Epithelial cell of proximal tubule (primary cell): ENCODE measurements around the gene ACO2. TPM values are rescaled to one million over a fixed set of nuclear protein-coding genes. Genes with fewer than 3 reads are reported as not detected.
"Not testable (repeated sequence)": the region's sequence is repeated elsewhere in the genome, so short reads cannot be mapped to it uniquely, and the experiment has no call there.

ENCODE experiments used
- DNase-seq: peaks from one replicate; pipeline ENCODE4 v3.0.0-alpha.2; 2011; ENCODE audit warnings: low read depth
- H3K4me3 ChIP-seq: 2 replicates; pipeline ENCODE4 v1.5.1; 2011; ENCODE audit warnings: low read depth, mild to moderate bottlenecking, low read length
- CTCF ChIP-seq: conservative IDR thresholded peaks from 2 replicates; pipeline ENCODE4 v1.5.1; 2012; ENCODE audit warnings: low read depth, mild to moderate bottlenecking, low read length
- total RNA-seq: library from RNA; depleted of rRNA; stranded (reverse); fragments of >200 nt; gene quantifications from 2 replicates; pipeline ENCODE4 v1.2.3, GENCODE V29; 2015

ACO2 gene
- total RNA-seq, 1 donor from 2014 or later = 58.8 TPM

- H3K4me3 ChIP-seq = no peak overlapping the region
- TF ChIP-seq CTCF = no peak
- DNase-seq = no peak
These were observed 87.6 kb downstream of the ACO2 start for GRCh38 chr22:41556561-41556960.

- DNase-seq = no peak
These were observed 88.7 kb downstream of the ACO2 start for GRCh38 chr22:41557401-41558240.

GRCh38 chr22:41558241-41558630, 89.3 kb downstream of the ACO2 start:
- DNase-seq, H3K4me3 ChIP-seq: not testable (repeated sequence)

More at GRCh38 chr22:41557401-41558240, 88.7 kb downstream of the ACO2 start:
- no peak for TF ChIP-seq CTCF
- no peak overlapping the region for H3K4me3 ChIP-seq

GRCh38 chr22:41560095-41560471, 91.2 kb downstream of the ACO2 start:
- no peak for TF ChIP-seq CTCF
- no peak for DNase-seq

GRCh38 chr22:41561335-41561734, 92.4 kb downstream of the ACO2 start:
- peak overlapping the region; percentile 55 for H3K4me3 ChIP-seq
- no peak for DNase-seq
- TF ChIP-seq CTCF = no peak

More at GRCh38 chr22:41560095-41560471, 91.2 kb downstream of the ACO2 start:
- no peak overlapping the region for H3K4me3 ChIP-seq

- DNase-seq = no peak
- peak overlapping the region; percentile 55 for H3K4me3 ChIP-seq
- TF ChIP-seq CTCF = no peak
These were observed 92.9 kb downstream of the ACO2 start for GRCh38 chr22:41561788-41562187.

- no peak for TF ChIP-seq CTCF
- H3K4me3 ChIP-seq = peak overlapping the region; percentile 55
- DNase-seq = no peak
These were observed 93.5 kb downstream of the ACO2 start for GRCh38 chr22:41562461-41562860.
